Ovary (tissue), 9 donors: Measurements from ENCODE around the gene AP3S2. TPM values are rescaled to one million over a fixed set of nuclear protein-coding genes. Genes with fewer than 3 reads are reported as not detected.
"Not testable (repeated sequence)": the region's sequence is repeated elsewhere in the genome, so short reads cannot be mapped to it uniquely, and the experiment has no call there.

Experiments used
- DNase-seq, 5 donors: peaks; one replicate each; pipeline ENCODE4 v3.0.0-alpha.2; 2019 to 2020
- H3K27ac ChIP-seq, 2 donors: fragments of 200-600 bp; one replicate each; pipeline versions ENCODE4 v1.5.1 to v1.8.0; 2019 to 2022
- H3K27me3 ChIP-seq: fragments of 200-600 bp; one replicate; pipeline ENCODE4 v1.8.0; 2022
- H3K36me3 ChIP-seq: fragments of 200-600 bp; sonication (generic); one replicate; pipeline ENCODE4 v1.5.1; 2019
- H3K4me1 ChIP-seq: one replicate; pipeline ENCODE4 v1.8.1; 2013; ENCODE audit warnings: mild to moderate bottlenecking, moderate library complexity; ENCODE audit not compliant: insufficient read depth
- H3K4me3 ChIP-seq: fragments of 200-600 bp; sonication (generic); one replicate; pipeline ENCODE4 v1.5.1; 2017
- H3K9me3 ChIP-seq, 2 donors: fragments of 200-600 bp in 1 of 2; sonication (generic) in 1 of 2; one replicate each; pipeline versions ENCODE4 v1.5.1 to v1.8.1; 2013 to 2019; ENCODE audit warnings: mild to moderate bottlenecking in 1 of 2, moderate library complexity in 1 of 2
- CTCF ChIP-seq, 3 donors: fragments of 450-650 bp in 2 of 3; fragments of 200-600 bp in 1 of 3; IDR thresholded peaks; one replicate each; pipeline versions ENCODE4 v1.5.1 to v1.8.0; 2016 to 2022; ENCODE audit warnings: antibody characterized with exemption in 3 of 3, mild to moderate bottlenecking in 1 of 3
- EP300 ChIP-seq: sonication (generic); formaldehyde crosslinking; IDR thresholded peaks from one replicate; pipeline ENCODE4 v1.6.1; 2017; ENCODE audit warnings: antibody characterized with exemption
- POLR2A ChIP-seq: fragments of 450-650 bp; IDR thresholded peaks from one replicate; pipeline ENCODE4 v1.6.1; 2017; ENCODE audit warnings: antibody characterized with exemption, mild to moderate bottlenecking, moderate library complexity
- WGBS, 3 donors: extraction: QIAGEN DNeasy Blood & Tissue Kit in 1 of 3; methylation state at CpG; one replicate each; pipeline versions ENCODE4 v1.1.5 to v1.1.7; 2013 to 2017; 5-methylcytosine and 5-hydroxymethylcytosine counted together
- intact Hi-C, 4 donors: fragments of 100-400 bp; cut with DNase I; formaldehyde crosslinking; loops; one replicate each; pipeline versions ENCODE4 v1.11.0 to v1.15.1; 2022 to 2023
- polyA plus RNA-seq, 2 donors: library from polyadenylated mRNA; stranded (reverse); fragments of 200-250 nt in 1 of 2; fragments of 350-450 nt in 1 of 2; fragmentation: Illumina TruSeq in 1 of 2; extraction: RNeasy Lipid Tissue Mini Kit (QIAGEN cat#74804) in 1 of 2; gene quantifications; one replicate each; pipeline ENCODE4 v1.2.3, GENCODE V29; 2013 to 2014
- total RNA-seq, 7 donors: library from RNA; depleted of rRNA in 2 of 7; stranded (reverse); fragments of >200 nt in 2 of 7; fragmentation: NEBNext Ultra II Directional in 3 of 7; extraction: Animal tissue kit (Norgen Biotek cat#: 25700) in 3 of 7; gene quantifications; one replicate each; pipeline versions ENCODE4 v1.1.0 to v1.2.4, GENCODE V29; 2016 to 2023
- donor health status: DM: no; HTN: no; CAD: no; lungs with moderate emphysema.
- donor health status: DM: no; HTN: no; CAD: no.
- donor health status: Bipolar disorder and iron deficiency.
- donor health status: DM: yes; HTN: yes; CAD: no.
- donor health status: DM: no; HTN: no; CAD: no.
- donor health status: DM: yes; HTN: yes; CAD: no.

The AP3S2 gene
- total and polyA plus RNA-seq, 9 donors, result 15.3 to 57.1 (median 30.7) TPM

- 84 to 90% (median 89%) methylated on average over 14 to 15 of the region's 15 CpGs for WGBS, 3 donors
- Histone ChIP-seq H3K9me3 (no peaks in the 10 kb centered on the region), H3K36me3 (no peaks in the 10 kb centered on the region), H3K4me3 (no peak overlapping the region), H3K4me1 (peaks cover 2% of the 10 kb centered on the region), H3K27ac (no peak overlapping the region), H3K27me3 (no peaks in the 10 kb centered on the region)
- no peak for TF ChIP-seq EP300
- no peak for TF ChIP-seq POLR2A
- TF ChIP-seq CTCF (IDR thresholded peaks at IDR 0.05), result no peak
- no peak for DNase-seq
- intact Hi-C loops, result no loop called here
Observed at GRCh38 chr15:89783861-89784685, 109.7 kb downstream of the AP3S2 start.

GRCh38 chr15:89783111-89783860 is 110.5 kb downstream of the AP3S2 start:
- Histone ChIP-seq H3K4me1 (peaks cover 2% of the 10 kb centered on the region), H3K9me3 (no peaks in the 10 kb centered on the region), H3K27ac (no peak overlapping the region), H3K27me3 (no peaks in the 10 kb centered on the region), H3K4me3 (no peak overlapping the region), H3K36me3 (no peaks in the 10 kb centered on the region)
- 56 to 69% (median 68%) methylated on average over 10 to 14 of the region's 14 CpGs for WGBS, 3 donors
- no peak for TF ChIP-seq EP300
- no peak for TF ChIP-seq POLR2A
- no peak for TF ChIP-seq CTCF (IDR thresholded peaks at IDR 0.05)
- intact Hi-C loops, result no loop called here
- DNase-seq, result no peak

GRCh38 chr15:89782619-89782950 is 111.2 kb downstream of the AP3S2 start:
- DNase-seq, H3K4me1 ChIP-seq, H3K4me3 ChIP-seq, H3K36me3 ChIP-seq, H3K27me3 ChIP-seq, H3K9me3 ChIP-seq, intact Hi-C loops, H3K27ac ChIP-seq: not testable (repeated sequence)
- 89 to 97% (median 92%) methylated on average over 9 of the region's 9 CpGs for WGBS, 3 donors

GRCh38 chr15:89781891-89782618 is 111.7 kb downstream of the AP3S2 start:
- H3K27ac ChIP-seq, result no peak overlapping the region
- H3K4me3 ChIP-seq, result no peak overlapping the region
- H3K4me1 ChIP-seq, result peaks cover 2% of the 10 kb centered on the region
- no peak for DNase-seq
- intact Hi-C loops, result no loop called here
- H3K27me3 ChIP-seq, result no peaks in the 10 kb centered on the region
- TF ChIP-seq CTCF (IDR thresholded peaks at IDR 0.05) (no peak), POLR2A (no peak), EP300 (no peak)
- H3K9me3 ChIP-seq, result no peaks in the 10 kb centered on the region
- WGBS, 3 donors, result 55 to 74% (median 59%) methylated on average over 15 of the region's 15 CpGs
- no peaks in the 10 kb centered on the region for H3K36me3 ChIP-seq
